ENCODE data around the gene GDF11.
A peak's percentile ranks its signal among the peaks of the same experiment; 100 is the strongest.

GDF11 gene

GRCh38 chr12:55742719-55743405 is at the start of gene GDF11:
TSS of gene GDF11 (plus strand) at chr12:55743122. CDS start at chr12:55743317, 195 bp downstream.
- peak; percentile 71 for DNase-seq (ENCODE audit: low spot score)

DNA sequence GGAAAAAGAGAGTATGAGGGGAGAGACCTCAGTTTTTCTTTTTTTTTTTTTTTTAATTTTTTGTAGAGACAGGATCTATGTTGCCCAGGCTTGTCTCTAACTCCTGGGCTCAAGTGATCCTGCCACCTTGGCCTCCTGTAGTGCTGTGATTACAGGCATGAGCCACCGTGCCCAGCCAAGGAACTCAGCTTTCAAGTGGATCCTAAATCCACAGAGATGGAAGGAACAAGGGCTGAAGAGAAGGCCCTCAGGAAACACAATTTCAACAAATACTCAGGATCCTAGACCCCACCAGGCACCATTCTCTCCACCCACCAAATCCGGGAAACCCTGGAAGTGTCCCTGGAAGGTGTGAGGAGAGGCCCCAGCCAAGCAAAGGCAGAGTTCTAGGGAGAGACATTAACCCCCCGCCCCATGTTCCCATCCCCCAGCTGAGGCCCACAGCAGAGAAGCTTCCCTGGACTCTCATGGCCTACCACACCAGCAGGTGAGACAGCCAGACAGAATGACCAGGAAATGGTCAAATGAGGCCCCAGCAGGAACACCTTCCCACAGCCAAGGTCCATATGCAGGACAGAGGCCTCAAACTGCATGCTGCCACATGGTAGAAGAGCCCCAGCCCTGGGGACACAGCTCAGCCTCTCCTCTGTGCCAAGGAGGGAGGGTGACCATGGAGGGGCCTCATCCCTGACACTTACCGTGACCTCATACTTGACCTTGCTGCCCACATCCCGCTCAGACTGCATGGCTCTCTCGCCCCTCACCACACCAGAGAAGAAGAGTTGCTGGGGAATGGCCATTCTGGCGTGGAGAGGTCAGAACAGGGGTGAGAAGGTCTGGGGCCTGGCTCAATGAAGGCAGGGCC is 49.4 kb upstream of the GDF11 start:
- DNase-seq (ENCODE audit: low spot score): no peak

DNA sequence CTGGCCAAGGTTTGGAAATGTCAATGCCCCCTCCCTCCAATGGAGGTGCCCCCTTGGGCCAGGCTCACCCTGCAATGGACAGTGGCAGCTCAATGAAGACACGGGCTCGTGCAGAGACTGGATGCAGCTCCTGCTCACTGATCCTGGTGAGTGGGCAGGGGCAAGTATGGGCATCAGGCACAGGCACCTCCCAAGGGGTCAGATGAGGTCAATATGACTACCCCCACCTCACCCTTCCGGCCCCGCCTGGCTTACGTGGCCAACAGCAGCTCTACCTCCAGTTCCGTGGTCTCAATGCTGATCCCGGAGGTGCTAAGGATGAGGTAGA is 48.8 kb upstream of the GDF11 start:
- no peak for DNase-seq (ENCODE audit: low spot score)

- no peak for DNase-seq (ENCODE audit: low spot score)
Measured at GRCh38 chr12:55694651-55695050, 48.3 kb upstream of the GDF11 start.

DNA sequence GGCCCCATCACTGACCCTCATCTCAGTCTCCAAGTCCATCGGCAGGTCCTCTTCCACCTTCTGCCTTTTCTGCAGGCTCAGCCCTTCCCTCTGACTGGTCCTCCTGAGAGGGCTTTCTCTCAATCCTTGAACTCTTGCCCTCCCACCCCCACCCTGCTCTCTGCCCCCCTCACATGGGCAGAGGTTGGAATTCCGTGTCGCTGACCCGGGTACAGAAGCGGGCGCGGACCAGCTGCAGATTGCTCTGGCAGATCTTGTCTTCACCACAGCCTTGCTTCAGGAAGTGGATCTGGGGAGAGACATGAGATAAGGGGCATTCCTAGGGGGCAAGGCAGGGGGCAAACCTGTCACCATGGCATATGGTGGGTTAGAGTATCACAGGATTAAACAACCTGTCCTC is 47.6 kb upstream of the GDF11 start:
- DNase-seq (ENCODE audit: low spot score): no peak

DNA sequence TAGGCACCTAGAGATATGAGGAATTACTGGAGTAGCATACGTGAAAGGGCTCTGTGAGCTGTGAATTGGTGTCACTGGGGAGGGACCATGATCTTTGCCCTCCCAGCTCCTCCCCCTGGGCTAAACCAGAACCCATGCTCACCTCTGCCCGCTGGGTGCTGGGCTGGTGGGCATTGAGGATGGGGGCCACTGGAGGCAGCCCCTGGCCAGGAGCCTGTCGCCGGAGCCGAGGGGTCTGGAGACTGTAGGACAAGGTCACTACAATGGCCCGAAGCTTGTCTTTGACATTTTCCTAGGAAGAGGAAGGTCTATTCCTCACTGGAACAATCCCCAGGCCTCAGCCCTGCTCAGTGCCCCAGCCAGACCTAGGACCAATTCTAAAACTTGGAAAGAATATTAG is 46.8 kb upstream of the GDF11 start:
- DNase-seq (ENCODE audit: low spot score): no peak

- no peak for DNase-seq (ENCODE audit: low spot score)
Measured at GRCh38 chr12:55696796-55697462, 46.0 kb upstream of the GDF11 start.

DNA sequence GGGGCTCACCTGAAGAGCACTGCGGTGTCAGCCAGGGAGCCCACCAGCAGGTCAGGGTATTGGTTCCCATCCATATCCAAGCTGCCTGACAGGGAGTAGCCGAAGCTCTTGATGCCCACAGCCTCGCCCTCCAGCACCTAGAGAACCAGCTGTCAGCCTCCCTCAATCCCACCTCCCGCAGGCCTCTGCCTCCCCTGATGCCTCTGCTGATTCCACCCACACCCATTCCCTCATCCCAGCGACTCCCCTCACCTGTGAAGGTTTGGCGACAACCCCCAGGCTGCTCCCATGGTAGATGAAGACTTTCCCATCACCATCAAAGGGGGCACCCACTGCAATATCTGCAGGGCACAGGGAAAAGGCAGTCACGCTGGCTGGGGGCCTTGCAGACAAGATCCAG is 45.2 kb upstream of the GDF11 start:
- DNase-seq (ENCODE audit: low spot score): no peak

DNA sequence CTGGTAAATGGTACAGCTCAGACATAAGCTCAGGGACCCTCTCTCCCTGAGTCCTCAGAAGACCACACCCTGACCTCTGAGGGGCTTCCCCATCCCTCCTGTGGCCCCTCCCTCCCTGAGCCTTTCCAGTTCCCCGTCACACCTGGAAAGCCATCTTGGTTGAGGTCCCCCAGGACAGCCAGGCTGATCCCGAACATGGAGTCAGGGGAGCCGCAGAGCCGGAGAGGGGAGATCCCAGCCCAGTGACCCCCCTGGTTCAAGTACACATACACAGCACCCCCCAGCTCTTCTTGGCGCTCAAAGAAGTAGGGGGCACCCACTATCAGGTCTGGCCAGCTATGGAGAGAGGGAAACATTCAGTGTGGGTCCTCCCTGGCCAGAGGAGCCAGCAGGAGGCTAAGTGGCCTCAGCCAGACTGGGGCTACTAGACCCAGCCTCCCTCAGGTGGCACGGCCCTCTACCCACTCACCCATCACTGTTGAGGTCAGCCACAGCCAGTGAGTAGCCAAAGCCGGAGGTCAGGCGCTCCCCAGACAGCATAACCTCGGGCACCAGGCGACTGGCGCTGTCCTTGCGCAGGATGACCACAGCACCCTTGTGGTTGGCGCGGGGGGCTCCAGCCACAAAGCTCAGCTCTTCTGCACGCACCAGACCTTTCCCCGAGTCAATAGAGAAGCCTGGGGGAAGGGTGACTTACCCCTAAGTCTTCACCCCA is 44.5 kb upstream of the GDF11 start:
- DNase-seq (ENCODE audit: low spot score): no peak

GRCh38 chr12:55698965-55699364 is 44.0 kb upstream of the GDF11 start:
- DNase-seq (ENCODE audit: low spot score): no peak

GRCh38 chr12:55699471-55700055 is 43.4 kb upstream of the GDF11 start:
- DNase-seq (ENCODE audit: low spot score): no peak

GRCh38 chr12:55700255-55701018 is 42.5 kb upstream of the GDF11 start:
- DNase-seq (ENCODE audit: low spot score): no peak

GRCh38 chr12:55702861-55703260 is 40.1 kb upstream of the GDF11 start:
- no peak for DNase-seq (ENCODE audit: low spot score)

- DNase-seq (ENCODE audit: low spot score): no peak
Measured at GRCh38 chr12:55703288-55703687, 39.6 kb upstream of the GDF11 start.

DNA sequence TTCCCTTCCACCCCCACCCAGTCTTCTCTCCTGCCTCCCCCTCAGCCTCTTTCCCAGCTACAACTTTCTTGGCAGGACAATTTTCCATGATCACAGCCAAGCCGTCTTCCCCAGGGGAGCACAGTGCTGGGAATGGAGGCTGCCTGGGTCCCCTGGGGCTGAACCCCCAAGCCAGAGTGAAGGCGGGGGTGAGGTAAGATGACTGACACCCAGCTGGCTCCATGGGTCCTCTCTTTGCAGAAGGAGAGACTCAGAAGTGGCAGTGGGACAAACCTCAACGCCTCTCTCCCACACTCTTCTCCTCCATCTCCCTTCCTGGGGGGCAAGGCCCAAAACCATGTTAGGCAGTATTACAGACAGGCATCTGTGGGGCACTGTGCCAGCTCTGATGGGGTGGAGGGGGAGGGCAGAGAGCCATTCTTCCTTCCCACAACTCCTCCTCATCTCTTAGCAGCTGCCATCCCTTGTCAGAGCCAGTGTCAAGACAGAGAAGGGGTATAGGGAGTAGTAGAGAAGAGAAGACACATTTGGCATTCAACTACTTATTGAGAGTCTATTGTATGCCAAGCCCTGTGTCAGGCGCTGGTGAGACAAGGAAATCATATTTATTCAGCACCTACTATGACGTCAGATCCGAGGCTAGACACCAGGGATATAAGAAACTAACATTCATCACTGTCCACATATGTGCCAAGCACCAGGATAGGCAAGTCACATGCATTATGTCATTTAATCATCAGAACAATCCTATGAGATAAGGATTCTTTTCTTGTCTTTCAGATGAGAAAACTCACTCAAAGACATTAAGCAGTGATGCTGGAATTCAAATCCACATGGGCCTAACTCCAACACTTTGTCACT is 38.8 kb upstream of the GDF11 start:
- no peak for DNase-seq (ENCODE audit: low spot score)

GRCh38 chr12:55704824-55705718 is 37.9 kb upstream of the GDF11 start:
- no peak for DNase-seq (ENCODE audit: low spot score)

GRCh38 chr12:55705782-55706402 is 37.0 kb upstream of the GDF11 start:
- no peak for DNase-seq (ENCODE audit: low spot score)

- no peak for DNase-seq (ENCODE audit: low spot score)
Measured at GRCh38 chr12:55706568-55707218, 36.2 kb upstream of the GDF11 start.

Data from COLO829 (cell line).